ENCODE data around the gene E2F4. TPM values are rescaled to one million over a fixed set of nuclear protein-coding genes. Genes with fewer than 3 reads are reported as not detected.

E2F4 gene
- total and polyA plus RNA-seq, 9 of the 15 experiments (the other 6 are each of a cell fraction or from before 2014, with no cell fraction given), result 9.7 to 139 (median 106) TPM

DNA sequence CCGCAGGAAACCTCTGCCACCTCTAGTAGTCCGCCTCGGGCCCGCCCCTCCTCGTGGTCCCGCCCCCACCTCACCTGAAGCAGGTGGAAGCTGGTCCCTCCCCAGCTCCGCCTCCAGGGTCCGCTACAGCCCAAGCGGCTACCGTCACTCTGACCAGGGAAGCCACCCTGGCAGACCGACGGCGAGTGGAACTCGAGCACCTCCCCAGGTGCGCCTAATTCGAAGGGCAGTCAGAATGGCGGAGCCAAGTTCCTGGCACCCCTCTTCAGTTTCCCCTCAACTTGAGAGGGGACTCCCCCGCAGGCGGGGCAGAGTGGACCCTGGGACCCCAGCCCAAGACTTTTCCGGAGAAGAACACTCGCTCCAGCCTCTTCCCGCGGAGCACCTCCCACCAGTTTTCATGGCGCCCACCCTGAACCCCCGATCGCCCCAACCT lies 54.8 kb downstream of the E2F4 start:
- peak; percentile 47 for ATAC-seq
- peak in 2 of 4 experiments; percentile 67 to 68 for DNase-seq (ENCODE audit: extremely low read depth in 1 of 4, low spot score in 3 of 4)
- TF ChIP-seq SETDB1 (IDR thresholded peaks at IDR 0.05; ENCODE audit: low read length), result no peak
- peak in 1 of 2 experiments; percentile 63; a peak in 1 of 4 replicates for TF ChIP-seq SRF (CRISPR knock-in tag; IDR thresholded peaks at IDR 0.05)
- TF ChIP-seq CREBBP (IDR thresholded peaks at IDR 0.05; ENCODE audit: low read depth, low read length), result no peak
- TF ChIP-seq ZNF583 (CRISPR knock-in tag; IDR thresholded peaks at IDR 0.05), result 0 out of 2 replicates have a peak, but pooled peaks have one; percentile 37
- no peak for TF ChIP-seq CTBP1 (IDR thresholded peaks at IDR 0.05; ENCODE audit: borderline replicate concordance)
- peak; percentile 0 for TF ChIP-seq KDM5B (IDR thresholded peaks at IDR 0.05; ENCODE audit: insufficient replicate concordance, low read depth, low read length)
- TF ChIP-seq, protein P1, sequence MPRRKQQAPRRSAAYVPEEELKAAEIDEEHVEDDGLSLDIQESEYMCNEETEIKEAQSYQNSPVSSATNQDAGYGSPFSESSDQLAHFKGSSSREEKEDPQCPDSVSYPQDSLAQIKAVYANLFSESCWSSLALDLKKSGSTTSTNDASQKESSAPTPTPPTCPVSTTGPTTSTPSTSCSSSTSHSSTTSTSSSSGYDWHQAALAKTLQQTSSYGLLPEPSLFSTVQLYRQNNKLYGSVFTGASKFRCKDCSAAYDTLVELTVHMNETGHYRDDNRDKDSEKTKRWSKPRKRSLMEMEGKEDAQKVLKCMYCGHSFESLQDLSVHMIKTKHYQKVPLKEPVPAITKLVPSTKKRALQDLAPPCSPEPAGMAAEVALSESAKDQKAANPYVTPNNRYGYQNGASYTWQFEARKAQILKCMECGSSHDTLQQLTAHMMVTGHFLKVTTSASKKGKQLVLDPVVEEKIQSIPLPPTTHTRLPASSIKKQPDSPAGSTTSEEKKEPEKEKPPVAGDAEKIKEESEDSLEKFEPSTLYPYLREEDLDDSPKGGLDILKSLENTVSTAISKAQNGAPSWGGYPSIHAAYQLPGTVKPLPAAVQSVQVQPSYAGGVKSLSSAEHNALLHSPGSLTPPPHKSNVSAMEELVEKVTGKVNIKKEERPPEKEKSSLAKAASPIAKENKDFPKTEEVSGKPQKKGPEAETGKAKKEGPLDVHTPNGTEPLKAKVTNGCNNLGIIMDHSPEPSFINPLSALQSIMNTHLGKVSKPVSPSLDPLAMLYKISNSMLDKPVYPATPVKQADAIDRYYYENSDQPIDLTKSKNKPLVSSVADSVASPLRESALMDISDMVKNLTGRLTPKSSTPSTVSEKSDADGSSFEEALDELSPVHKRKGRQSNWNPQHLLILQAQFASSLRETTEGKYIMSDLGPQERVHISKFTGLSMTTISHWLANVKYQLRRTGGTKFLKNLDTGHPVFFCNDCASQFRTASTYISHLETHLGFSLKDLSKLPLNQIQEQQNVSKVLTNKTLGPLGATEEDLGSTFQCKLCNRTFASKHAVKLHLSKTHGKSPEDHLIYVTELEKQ (CRISPR knock-in tag; IDR thresholded peaks at IDR 0.05), result no peak
- TF ChIP-seq, protein P2, sequence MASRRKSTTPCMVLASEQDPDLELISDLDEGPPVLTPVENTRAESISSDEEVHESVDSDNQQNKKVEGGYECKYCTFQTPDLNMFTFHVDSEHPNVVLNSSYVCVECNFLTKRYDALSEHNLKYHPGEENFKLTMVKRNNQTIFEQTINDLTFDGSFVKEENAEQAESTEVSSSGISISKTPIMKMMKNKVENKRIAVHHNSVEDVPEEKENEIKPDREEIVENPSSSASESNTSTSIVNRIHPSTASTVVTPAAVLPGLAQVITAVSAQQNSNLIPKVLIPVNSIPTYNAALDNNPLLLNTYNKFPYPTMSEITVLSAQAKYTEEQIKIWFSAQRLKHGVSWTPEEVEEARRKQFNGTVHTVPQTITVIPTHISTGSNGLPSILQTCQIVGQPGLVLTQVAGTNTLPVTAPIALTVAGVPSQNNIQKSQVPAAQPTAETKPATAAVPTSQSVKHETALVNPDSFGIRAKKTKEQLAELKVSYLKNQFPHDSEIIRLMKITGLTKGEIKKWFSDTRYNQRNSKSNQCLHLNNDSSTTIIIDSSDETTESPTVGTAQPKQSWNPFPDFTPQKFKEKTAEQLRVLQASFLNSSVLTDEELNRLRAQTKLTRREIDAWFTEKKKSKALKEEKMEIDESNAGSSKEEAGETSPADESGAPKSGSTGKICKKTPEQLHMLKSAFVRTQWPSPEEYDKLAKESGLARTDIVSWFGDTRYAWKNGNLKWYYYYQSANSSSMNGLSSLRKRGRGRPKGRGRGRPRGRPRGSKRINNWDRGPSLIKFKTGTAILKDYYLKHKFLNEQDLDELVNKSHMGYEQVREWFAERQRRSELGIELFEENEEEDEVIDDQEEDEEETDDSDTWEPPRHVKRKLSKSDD (conservative IDR thresholded peaks at IDR 0.05; ENCODE audit: low read length), result no peak
- TF ChIP-seq, protein P3, sequence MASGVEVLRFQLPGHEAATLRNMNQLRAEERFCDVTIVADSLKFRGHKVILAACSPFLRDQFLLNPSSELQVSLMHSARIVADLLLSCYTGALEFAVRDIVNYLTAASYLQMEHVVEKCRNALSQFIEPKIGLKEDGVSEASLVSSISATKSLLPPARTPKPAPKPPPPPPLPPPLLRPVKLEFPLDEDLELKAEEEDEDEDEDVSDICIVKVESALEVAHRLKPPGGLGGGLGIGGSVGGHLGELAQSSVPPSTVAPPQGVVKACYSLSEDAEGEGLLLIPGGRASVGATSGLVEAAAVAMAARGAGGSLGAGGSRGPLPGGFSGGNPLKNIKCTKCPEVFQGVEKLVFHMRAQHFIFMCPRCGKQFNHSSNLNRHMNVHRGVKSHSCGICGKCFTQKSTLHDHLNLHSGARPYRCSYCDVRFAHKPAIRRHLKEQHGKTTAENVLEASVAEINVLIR (CRISPR knock-in tag; IDR thresholded peaks at IDR 0.05), result no peak
- TF ChIP-seq MYNN (IDR thresholded peaks at IDR 0.05), result no peak
- no peak for TF ChIP-seq MYNN (CRISPR knock-in tag; IDR thresholded peaks at IDR 0.05)

More for the DNA sequence above, 54.8 kb downstream of the E2F4 start:
- peak; percentile 75 for FAIRE-seq
- ChIA-PET POLR2A (interaction anchor here (0.6 to 1.1 kb wide), 3 partner anchors 14 to 375 kb away, joined by 3 to 4 read pairs (median 3); no protein-coding TSS in a partner anchor), CTCF (ENCODE audit: low intra/inter-chr PET ratio) (interaction anchor here (0.6 to 1.2 kb wide), 2 partner anchors 62 to 90 kb away, joined by 3 to 4 read pairs; no protein-coding TSS in a partner anchor)
- H3K79me2 ChIP-seq (ENCODE audit: control insufficient read depth, insufficient read depth, low read length), result peaks cover 53% of the 10 kb centered on the region
- H3K4me2 ChIP-seq (ENCODE audit: insufficient read depth, low read length), result peak overlapping the region; percentile 91
- peaks cover 20% of the 10 kb centered on the region; the same call in 2 of the 3 replicates for H3K36me3 ChIP-seq (ENCODE audit: control insufficient read depth, insufficient read depth, low read length)
- peak overlapping the region; percentile 79 to 96 for H3K9ac ChIP-seq (ENCODE audit: insufficient read depth in 1 of 2, low read depth in 2 of 2, low read length in 2 of 2)
- no peaks in the 10 kb centered on the region for H3K27me3 ChIP-seq (ENCODE audit: control insufficient read depth in 2 of 2, insufficient read depth in 2 of 2, low read length in 2 of 2)
- H3K9me1 ChIP-seq (ENCODE audit: control insufficient read depth, insufficient read depth, low read length), result no peaks in the 10 kb centered on the region
- H2AFZ ChIP-seq (ENCODE audit: low read depth, low read length), result peak overlapping the region; percentile 82
- intact Hi-C loops (cut with micrococcal nuclease) (loop anchor here (1.0 to 10.0 kb wide), 5 partner anchors 54 to 294 kb away; partner anchors contain the start of genes CBFB, E2F4 and MATCAP1), in situ Hi-C loops (cut with MboI) (no loop called here)
- no peaks in the 10 kb centered on the region for H4K20me1 ChIP-seq (replicated peaks; ENCODE audit: control insufficient read depth, insufficient read depth, low read length)
- WGBS (ENCODE audit: insufficient coverage, low coverage, missing lambda C conversion rate), result 0% methylated on average over 21 of the region's 26 CpGs
- H3K4me1 ChIP-seq (replicated peaks in 1 of 2; ENCODE audit: control insufficient read depth in 2 of 2, insufficient read depth in 2 of 2, low read length in 2 of 2), result peaks cover 54 to 73% of the 10 kb centered on the region in 2 experiments
- peak overlapping the region; percentile 68 for H3K27ac ChIP-seq (ENCODE audit: extremely low read depth, low read depth, low read length)
- peak overlapping the region; percentile 88 for H3K4me3 ChIP-seq
- H3K9me3 ChIP-seq (replicated peaks; ENCODE audit: control insufficient read depth, insufficient read depth, low read depth, low read length), result no peaks in the 10 kb centered on the region
- BruUV-seq (replicated peaks), result TSS peak; percentile 46
